Adrenal gland (tissue), 5 donors: ENCODE data around the gene ARID2.

Source experiments
- CTCF ChIP-seq, 6 experiments: fragments of 450-650 bp in 4 of 6; fragments of 200-600 bp in 2 of 6; sonication (generic) in 1 of 6; IDR thresholded peaks; 1 replicate in 5 of 6; 2 replicates in 1 of 6; pipeline versions ENCODE4 v1.5.1 to v1.8.0; 2016 to 2021; ENCODE audit warnings: antibody characterized with exemption in 6 of 6, mild to moderate bottlenecking in 2 of 6, moderate library complexity in 1 of 6
- POLR2A ChIP-seq, 2 donors: fragments of 450-650 bp; IDR thresholded peaks; one replicate each; pipeline ENCODE4 v1.6.1; 2017; ENCODE audit warnings: antibody characterized with exemption in 2 of 2, mild to moderate bottlenecking in 2 of 2, moderate library complexity in 1 of 2
- donor health status: DM: no; HTN: no; CAD: no.

DNA sequence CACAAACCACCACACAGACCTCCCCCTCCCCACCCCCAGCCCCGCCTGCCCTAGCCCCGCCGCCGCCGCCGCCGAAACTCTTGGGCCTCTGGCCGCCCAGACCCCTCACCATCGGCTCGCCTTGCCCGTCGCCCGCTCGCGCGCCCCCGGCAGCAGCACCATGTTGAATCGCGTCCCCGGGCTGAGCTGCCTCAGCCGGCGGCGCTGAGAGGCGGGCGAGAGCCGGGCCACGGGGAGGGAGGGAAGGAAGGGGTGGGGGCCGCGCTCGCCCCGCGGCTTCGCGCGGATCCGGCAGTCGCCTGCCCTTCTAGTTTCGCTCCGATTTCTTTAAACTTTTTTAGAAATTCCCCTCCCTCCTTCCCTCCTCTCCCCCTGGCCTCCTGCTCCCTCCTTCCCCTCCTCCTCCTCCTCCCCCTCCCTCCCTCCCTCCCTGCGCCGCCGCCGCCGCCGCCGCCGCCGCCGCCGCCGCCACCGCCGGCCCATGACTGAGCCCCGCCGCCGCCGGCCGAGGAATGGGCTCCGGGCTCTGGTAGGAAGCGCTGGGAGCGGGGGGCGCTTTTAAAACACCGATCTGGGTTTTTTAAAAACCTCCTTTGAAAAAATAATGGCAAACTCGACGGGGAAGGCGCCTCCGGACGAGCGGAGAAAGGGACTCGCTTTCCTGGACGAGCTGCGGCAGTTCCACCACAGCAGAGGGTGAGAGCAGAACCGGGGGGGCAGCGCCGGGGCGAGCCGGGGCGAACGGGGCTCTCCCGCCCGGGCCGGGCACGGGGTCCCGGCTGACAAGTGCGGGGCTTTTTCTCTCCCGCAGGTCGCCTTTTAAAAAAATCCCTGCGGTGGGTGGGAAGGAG lies at the start of gene ARID2:
- peak; percentile 16 to 49 for TF ChIP-seq POLR2A (IDR thresholded peaks at IDR 0.05)
- TF ChIP-seq CTCF (IDR thresholded peaks at IDR 0.05): peak in 1 of 6 experiments; percentile 5
